Skeletal muscle satellite cell (primary cell): ENCODE measurements around the gene IL1RAPL2.

Experiments used
- H3K27me3 ChIP-seq: 2 replicates; pipeline ENCODE4 v1.7.0; 2013; ENCODE audit warnings: low read length; ENCODE audit not compliant: control insufficient read depth, insufficient read depth
- H3K36me3 ChIP-seq: 2 replicates; pipeline ENCODE4 v1.7.0; 2013; ENCODE audit warnings: mild to moderate bottlenecking, control low read depth, low read length; ENCODE audit not compliant: insufficient read depth
- H3K4me1 ChIP-seq: 2 replicates; pipeline ENCODE4 v1.7.0; 2013; ENCODE audit warnings: low read length; ENCODE audit not compliant: control insufficient read depth, insufficient read depth
- H3K4me2 ChIP-seq: 2 replicates; pipeline ENCODE4 v1.7.0; 2013; ENCODE audit warnings: mild to moderate bottlenecking, low read length
- H3K4me3 ChIP-seq: 2 replicates; pipeline ENCODE4 v1.7.0; 2013; ENCODE audit warnings: low read length
- H3K9ac ChIP-seq: 2 replicates; pipeline ENCODE4 v1.7.0; 2013; ENCODE audit warnings: mild to moderate bottlenecking, low read depth, low read length, moderate library complexity
- H3K9me3 ChIP-seq: replicated peaks from 2 replicates; pipeline ENCODE4 v1.7.0; 2013; ENCODE audit warnings: mild to moderate bottlenecking, control low read depth, low read length

IL1RAPL2 gene

DNA sequence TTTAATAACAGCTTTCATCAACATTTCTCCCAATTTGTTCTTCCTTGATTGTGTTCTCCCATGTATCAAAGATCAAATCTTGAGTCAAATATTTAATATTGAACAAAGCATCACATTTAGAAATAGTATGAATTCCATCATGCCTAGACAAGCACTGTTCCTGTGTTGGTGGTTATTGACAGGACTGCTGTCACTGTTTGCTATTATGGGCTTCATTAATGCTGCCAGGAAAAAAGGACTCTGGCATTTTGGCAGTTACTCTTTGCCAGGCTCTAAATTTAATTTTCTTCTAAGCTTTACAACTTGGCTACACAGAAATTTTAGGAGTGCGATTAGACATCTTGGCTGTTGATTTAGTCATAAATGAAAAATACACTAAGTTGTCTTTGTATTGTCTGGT, 960.4 kb downstream of the IL1RAPL2 start:
- no peaks in the 10 kb centered on the region for H3K4me1 ChIP-seq
- peaks cover 4% of the 10 kb centered on the region for H3K27me3 ChIP-seq
- H3K4me2 ChIP-seq = no peak overlapping the region
- no peaks in the 10 kb centered on the region for H3K36me3 ChIP-seq
- no peak overlapping the region for H3K9ac ChIP-seq
- H3K4me3 ChIP-seq = no peak overlapping the region
- H3K9me3 ChIP-seq = no peaks in the 10 kb centered on the region

DNA sequence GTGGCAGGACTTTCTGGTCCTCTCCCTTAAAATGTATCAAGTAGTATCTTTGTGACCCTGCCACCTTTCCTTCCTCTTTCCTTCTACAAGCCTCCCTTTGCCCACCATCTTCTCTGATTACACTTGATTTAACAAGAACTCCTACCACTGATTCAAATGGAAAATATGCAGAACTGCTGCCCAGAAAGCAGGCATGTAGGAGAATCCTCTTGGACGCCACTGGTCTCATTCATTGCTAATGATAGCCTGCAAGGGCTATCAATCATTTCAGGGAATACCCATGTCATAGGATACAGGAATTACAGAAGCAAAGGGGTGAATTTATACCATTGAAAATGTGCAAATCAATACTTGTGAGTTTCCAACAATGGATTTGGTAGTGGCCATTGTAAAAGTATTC, 961.8 kb downstream of the IL1RAPL2 start:
- Histone ChIP-seq H3K4me3 (no peak overlapping the region), H3K9me3 (no peaks in the 10 kb centered on the region), H3K27me3 (peaks cover 4% of the 10 kb centered on the region), H3K4me1 (no peaks in the 10 kb centered on the region), H3K36me3 (no peaks in the 10 kb centered on the region), H3K9ac (no peak overlapping the region), H3K4me2 (no peak overlapping the region)

DNA sequence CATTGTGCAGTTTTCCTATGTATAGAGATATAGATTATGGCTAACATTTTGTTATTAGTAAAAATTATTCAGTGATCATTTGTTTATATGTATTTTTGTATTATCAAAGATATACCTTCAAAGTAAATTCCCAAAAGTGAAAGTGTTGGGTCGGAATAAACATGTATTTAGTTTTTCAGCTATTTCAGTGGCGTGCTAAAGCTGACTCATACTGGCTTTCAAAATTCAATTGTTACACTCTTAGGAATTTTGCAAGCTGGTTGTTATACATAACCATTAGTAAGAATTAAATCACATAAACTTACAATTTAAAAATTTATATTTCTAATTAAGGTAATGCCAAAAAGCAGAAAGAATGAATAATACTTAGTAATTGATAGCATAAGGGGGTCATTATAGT, 968.0 kb downstream of the IL1RAPL2 start:
- H3K9me3 ChIP-seq = no peaks in the 10 kb centered on the region
- H3K4me2 ChIP-seq = no peak overlapping the region
- H3K4me3 ChIP-seq = no peak overlapping the region
- H3K9ac ChIP-seq = no peak overlapping the region
- no peaks in the 10 kb centered on the region for H3K4me1 ChIP-seq
- H3K36me3 ChIP-seq = no peaks in the 10 kb centered on the region
- H3K27me3 ChIP-seq = peaks cover 4% of the 10 kb centered on the region

DNA sequence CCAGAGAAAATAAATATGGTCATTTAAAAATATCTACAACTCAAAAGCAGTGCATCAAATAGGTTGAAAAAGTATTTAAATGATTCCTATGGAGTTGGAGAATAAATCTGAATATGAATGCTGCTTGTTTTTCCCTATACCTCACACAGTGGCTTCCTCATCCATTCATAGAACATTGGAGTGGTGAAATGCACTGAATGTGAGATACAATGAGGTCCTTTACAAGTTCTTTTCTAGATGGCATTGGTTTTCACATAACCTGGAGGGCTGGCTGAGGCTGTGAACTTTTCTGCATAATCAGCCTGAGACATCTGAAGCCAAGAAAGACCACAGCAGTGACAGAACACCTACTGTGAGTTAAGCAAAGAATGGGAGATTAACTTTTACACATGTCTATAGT, 977.3 kb downstream of the IL1RAPL2 start:
- Histone ChIP-seq H3K27me3 (no peaks in the 10 kb centered on the region), H3K4me3 (no peak overlapping the region), H3K9me3 (no peaks in the 10 kb centered on the region), H3K36me3 (no peaks in the 10 kb centered on the region), H3K4me2 (no peak overlapping the region), H3K4me1 (no peaks in the 10 kb centered on the region), H3K9ac (no peak overlapping the region)

DNA sequence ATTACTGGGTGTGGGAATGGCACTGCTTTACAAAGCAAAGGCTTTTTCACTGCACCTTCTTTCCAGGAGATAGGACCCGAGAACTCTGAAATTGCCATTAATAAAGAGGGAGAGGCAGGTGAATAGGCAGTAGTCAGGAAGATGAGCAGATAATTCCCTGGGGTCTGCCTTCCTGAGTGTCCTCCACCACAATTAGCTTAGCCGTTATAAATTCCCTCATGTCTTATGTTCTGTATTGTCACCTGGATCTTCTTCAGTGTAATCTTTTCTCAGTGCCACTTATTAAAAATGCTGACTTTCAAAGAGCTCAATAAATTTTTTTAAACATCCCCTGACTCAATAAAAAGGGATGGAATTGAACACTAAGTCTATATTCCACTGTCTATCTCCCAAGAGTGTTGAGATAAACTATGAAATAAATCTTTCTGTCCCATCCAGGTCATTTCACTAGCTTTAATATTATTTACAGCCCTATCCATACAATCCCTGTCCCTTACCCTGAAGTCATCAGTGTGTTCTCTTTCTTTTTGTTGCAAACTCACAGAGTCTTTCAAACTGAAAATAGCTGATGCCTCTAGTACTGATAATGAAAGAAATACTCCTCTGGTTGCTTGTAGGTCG, 984.2 kb downstream of the IL1RAPL2 start:
- Histone ChIP-seq H3K4me2 (no peak overlapping the region), H3K4me1 (no peaks in the 10 kb centered on the region), H3K4me3 (no peak overlapping the region), H3K9ac (no peak overlapping the region), H3K36me3 (no peaks in the 10 kb centered on the region), H3K9me3 (no peaks in the 10 kb centered on the region), H3K27me3 (peaks cover 4% of the 10 kb centered on the region)

DNA sequence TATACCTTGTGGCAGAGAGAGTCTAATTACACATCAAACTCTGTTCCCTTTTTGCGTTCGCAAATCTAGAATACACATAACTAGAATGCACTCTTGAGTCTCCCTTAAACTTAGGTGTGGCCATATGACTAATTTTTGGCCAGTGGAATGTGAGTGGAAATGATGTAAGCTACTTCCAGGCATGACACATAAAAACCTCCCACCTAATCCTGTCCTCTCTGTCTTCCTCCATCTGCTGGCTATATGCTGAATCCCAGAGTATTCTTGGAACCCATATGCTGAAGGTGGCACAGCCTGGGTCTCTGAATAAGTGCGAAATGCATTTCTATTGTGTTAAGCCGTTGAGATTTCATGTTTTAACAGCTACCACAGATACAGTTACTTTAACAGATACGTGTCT, 986.4 kb downstream of the IL1RAPL2 start:
- no peaks in the 10 kb centered on the region for H3K36me3 ChIP-seq
- peaks cover 4% of the 10 kb centered on the region for H3K27me3 ChIP-seq
- H3K4me3 ChIP-seq = no peak overlapping the region
- no peak overlapping the region for H3K4me2 ChIP-seq
- H3K4me1 ChIP-seq = no peaks in the 10 kb centered on the region
- H3K9me3 ChIP-seq = no peaks in the 10 kb centered on the region
- no peak overlapping the region for H3K9ac ChIP-seq

DNA sequence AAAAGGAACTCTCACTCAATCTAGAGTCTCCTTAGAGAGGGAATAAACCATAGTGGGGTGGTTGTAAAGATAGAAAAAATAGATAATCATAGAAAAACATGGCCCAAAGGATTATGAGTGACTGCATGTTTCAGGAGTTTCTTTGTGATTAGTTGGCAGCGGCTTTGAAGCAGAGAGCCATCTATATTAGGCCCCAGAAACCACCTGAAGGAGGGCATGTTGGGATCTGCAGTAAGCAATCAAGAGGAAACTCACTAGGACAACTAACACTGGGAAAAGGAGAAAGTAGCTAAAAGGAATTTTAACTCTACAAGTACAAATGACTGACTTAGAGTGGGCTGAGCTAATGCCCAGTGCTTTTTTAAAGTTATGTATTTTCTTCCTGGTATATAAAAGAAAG, 987.1 kb downstream of the IL1RAPL2 start:
- Histone ChIP-seq H3K9me3 (no peaks in the 10 kb centered on the region), H3K36me3 (no peaks in the 10 kb centered on the region), H3K9ac (no peak overlapping the region), H3K27me3 (peaks cover 5% of the 10 kb centered on the region), H3K4me1 (no peaks in the 10 kb centered on the region), H3K4me3 (no peak overlapping the region), H3K4me2 (no peak overlapping the region)

DNA sequence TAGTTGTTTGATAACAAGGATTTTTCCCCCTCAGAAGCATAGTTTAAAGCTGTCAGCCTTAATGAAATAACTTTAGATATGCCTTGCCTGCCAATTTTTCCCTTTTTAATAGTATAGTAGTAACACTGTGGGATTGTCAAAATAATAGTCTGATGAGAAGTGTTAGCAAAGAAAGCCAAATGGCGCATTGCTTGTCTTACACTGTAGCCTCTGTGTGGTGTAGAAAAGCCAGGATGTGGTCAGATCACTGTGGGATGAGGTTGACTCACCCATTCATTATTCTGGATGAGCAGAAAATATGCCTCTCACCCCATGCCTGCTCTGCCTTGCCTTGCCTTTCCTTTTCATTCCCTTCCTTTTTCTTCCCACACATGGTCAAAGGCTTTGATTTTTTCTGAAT, 998.5 kb downstream of the IL1RAPL2 start:
- no peak overlapping the region for H3K4me3 ChIP-seq
- H3K9me3 ChIP-seq = no peaks in the 10 kb centered on the region
- H3K9ac ChIP-seq = no peak overlapping the region
- H3K4me2 ChIP-seq = no peak overlapping the region
- peaks cover 11% of the 10 kb centered on the region for H3K4me1 ChIP-seq
- no peaks in the 10 kb centered on the region for H3K36me3 ChIP-seq
- peaks cover 7% of the 10 kb centered on the region for H3K27me3 ChIP-seq

DNA sequence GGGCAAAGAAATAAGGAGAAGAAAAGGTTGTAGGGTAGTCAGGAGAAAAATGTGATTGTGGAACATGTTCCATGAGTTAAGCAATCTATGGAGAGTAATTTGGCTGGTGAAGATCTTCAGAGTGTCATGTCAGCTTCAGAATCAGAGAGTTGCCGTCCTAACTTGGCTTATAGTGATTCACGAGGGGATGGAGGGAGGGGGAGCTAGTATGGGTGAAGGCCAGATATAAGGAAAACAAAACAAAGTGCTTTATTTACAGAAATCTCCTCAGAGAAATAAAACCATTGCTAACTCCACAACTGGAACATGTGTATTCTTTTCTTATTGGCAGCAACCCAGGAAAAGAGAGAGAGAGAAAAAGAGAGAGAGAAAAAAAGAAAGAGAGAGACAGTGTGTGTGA, 999.9 kb downstream of the IL1RAPL2 start:
- Histone ChIP-seq H3K9ac (no peak overlapping the region), H3K4me2 (no peak overlapping the region), H3K4me1 (peaks cover 11% of the 10 kb centered on the region), H3K27me3 (peaks cover 2% of the 10 kb centered on the region), H3K9me3 (no peaks in the 10 kb centered on the region), H3K4me3 (no peak overlapping the region), H3K36me3 (no peaks in the 10 kb centered on the region)

DNA sequence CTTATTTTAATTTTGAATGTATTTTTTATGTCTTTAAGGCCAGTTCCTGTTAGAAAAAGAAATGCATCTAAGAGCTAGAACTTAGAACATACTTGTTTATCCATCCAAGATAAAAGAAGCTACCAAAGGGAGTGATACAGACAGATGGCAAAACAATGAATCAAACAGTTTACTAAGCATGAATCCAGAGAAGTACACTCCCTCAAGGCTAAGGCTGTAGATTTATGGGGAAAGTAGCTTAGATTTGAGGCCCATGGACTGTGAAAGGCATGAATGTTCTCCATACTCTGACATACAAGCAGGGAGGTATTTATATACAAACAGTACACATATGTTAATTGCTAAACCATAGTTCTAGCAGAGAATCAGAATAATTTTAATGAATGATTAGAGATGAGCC, 1001.1 kb downstream of the IL1RAPL2 start:
- Histone ChIP-seq H3K4me2 (no peak overlapping the region), H3K9ac (no peak overlapping the region), H3K9me3 (no peaks in the 10 kb centered on the region), H3K27me3 (no peaks in the 10 kb centered on the region), H3K36me3 (no peaks in the 10 kb centered on the region), H3K4me3 (no peak overlapping the region), H3K4me1 (peaks cover 11% of the 10 kb centered on the region)

DNA sequence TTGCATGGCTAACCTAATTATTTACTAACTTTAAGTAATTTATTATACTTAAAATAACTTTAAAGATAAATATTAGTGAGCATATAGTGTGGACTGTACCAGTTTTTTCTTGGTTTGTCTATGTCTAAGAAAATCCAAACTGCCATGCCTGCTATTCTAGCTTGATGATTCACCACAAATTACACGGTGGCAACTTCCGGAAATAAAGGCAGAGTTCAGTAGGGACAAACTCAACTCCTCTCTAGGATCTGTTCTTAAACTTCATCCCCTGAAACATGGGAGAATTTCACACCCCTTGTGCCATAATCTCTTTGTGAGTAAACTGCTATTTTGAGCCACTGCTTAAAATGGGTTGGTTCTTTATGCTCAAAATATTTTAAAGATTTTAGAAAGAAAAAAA, 1042.7 kb downstream of the IL1RAPL2 start:
- no peak overlapping the region for H3K4me3 ChIP-seq
- H3K9ac ChIP-seq = no peak overlapping the region
- H3K27me3 ChIP-seq = no peaks in the 10 kb centered on the region
- H3K36me3 ChIP-seq = no peaks in the 10 kb centered on the region
- H3K9me3 ChIP-seq = no peaks in the 10 kb centered on the region
- H3K4me2 ChIP-seq = no peak overlapping the region
- H3K4me1 ChIP-seq = no peaks in the 10 kb centered on the region

DNA sequence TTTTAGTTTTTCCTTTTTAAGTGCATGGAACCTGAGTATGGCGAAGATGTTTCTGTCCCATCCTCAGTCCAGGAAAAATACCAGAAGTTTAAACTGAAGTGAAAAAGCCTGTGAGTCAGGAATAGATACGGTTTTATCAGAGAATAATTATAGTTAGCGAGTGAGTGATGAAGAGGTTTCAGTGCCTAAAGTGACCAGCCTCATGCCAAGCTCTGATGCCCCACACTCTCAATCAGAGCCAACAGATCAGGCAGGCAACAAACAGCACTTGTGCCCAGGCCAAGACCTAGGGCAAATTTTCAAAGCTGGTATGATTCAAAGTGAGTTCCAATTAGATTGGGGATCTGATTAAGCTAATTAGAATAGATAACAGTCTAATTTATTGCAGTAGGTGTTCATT, 1043.5 kb downstream of the IL1RAPL2 start:
- Histone ChIP-seq H3K4me3 (no peak overlapping the region), H3K36me3 (no peaks in the 10 kb centered on the region), H3K27me3 (no peaks in the 10 kb centered on the region), H3K4me2 (no peak overlapping the region), H3K9me3 (no peaks in the 10 kb centered on the region), H3K9ac (no peak overlapping the region), H3K4me1 (no peaks in the 10 kb centered on the region)
